NCI-H69 (cell line): ENCODE data around the gene CHST1.

ENCODE experiments used
- DNase-seq: peaks from one replicate; lab custom pipeline; 2025; lab: John Stamatoyannopoulos, UW

CHST1 gene

GRCh38 chr11:45659818-45660160, 5.6 kb downstream of the CHST1 start:
- DNase-seq = peak; percentile 47

DNA sequence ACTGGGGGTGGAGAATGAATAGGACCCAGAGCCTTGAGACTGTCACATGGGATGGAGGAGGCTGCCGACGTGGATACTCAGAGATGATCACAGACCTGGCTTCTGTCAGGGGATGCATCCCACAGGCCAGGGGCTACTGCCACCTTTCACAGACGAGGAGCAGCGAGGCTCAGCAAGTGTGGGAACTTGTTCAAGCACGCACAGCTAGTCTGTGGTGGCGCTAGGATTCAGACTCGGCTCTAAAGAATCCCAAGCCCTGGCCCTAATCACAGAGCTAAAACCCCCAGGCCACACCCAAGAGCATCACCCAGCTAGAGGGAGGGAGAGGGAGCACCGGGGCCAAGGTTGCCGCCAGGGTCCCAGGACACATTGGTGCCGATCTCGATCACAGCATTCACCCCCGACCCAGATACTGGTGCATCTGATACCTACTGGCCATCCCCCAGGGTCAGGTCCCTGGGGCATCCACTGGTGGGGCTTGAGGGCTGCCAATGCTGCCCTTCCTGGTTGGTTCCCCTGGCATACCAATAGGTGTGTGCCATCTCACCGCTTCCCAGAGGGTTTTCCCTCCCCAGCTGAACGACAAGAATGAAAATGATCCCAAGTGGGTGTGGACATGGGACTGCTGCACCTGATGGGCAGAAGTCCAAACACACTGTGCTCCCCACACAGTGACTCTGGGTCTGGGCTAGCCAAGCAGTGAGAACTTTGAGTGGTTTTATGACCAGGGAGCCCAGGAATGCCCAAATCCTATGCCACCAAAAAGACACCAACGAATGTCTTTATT, 6.2 kb downstream of the CHST1 start:
- no peak for DNase-seq

DNA sequence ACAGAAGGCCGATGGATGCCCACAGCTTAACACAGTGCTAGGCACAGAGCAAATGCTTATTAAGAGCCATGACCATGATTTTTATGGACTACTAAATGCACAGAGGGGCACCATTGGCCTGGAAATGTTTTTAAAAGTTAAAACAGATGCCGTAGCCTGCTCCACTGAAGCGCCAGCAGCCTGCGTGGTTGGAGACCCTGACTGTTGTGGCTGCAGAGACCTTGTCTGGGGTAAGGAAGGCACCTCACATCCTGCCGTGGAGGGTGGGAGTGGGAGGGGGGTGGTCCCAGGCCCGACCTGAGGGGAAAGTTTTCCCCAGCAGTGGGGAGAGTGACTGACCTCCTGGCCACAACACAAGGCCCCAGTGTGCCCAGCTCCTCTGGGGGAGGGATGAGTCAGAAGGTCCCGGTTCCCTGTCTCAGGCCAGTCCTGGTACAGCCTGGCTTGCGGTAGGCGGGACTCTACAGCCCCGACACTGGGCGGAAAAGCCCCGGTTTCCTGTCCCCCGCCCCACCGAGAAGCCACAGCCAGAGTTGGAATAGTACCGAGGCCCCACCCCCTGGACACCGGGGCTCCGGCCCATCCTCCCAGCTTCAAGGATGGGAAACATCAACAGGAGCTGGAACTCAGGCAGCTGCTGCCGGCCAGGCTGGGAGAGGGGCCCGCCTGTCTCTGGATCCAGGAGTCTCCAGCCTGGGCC, 7.0 kb downstream of the CHST1 start:
- no peak for DNase-seq

DNA sequence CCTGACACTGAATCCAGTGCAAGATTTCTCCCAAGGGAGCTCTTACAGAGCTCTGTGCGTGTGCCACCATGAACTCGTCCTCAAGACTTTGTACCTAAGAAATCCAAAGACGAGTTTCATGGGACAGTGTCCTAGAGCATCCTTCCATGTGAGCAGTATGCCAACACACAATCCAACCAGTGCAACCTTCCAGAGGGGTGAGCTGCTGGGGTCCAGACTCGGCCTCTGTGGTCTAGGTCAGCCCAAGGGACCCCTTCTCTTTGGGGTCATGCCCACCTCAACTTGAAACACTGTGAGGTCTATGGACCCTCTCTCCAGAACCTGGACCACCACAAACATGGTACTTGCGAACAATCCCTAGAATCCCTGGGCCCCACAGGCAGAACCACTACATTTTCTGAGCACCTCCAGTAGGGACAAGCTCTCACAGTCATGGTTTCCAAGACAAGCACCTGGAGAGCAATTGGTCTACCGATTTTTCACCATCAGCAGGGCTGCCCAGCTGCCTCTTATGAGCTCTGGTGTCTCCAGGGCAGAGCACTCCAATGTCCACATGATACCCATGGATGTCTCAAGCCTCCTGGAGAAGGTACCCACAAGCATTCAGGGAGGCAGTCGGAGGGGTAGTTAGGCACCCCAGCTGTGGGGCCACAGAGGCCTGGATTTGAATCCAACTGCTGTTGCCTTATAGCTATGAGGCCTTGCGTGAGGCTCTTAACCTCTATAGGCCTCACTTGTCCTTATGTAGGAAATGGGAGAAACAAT, 7.7 kb downstream of the CHST1 start:
- DNase-seq = no peak

DNA sequence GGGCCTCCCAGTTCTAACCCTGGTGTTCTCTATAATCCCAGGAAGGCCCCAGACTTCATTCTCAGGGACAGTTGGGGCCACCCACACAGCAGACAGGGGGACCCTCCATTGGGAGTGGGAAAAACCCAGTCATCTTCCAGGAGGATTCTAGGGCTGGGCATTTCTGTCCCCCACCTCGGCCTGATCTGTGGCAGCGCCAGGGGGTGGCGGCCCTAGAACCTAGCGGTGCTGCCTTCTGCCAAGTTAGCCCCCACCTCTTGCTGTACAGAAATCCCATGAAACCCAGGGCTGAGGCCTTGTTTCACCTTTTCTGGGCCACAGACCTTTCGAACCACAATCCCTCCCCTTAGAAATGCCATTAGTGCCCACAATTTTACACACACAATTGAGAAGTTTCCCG, 9.6 kb downstream of the CHST1 start:
- DNase-seq = peak; percentile 18

- DNase-seq = peak; percentile 87
These were observed 10.1 kb downstream of the CHST1 start for GRCh38 chr11:45655347-45655756.

GRCh38 chr11:45655012-45655283, 10.5 kb downstream of the CHST1 start:
- DNase-seq = no peak

- DNase-seq = peak; percentile 43
These were observed 11.0 kb downstream of the CHST1 start for GRCh38 chr11:45654231-45655011.

DNA sequence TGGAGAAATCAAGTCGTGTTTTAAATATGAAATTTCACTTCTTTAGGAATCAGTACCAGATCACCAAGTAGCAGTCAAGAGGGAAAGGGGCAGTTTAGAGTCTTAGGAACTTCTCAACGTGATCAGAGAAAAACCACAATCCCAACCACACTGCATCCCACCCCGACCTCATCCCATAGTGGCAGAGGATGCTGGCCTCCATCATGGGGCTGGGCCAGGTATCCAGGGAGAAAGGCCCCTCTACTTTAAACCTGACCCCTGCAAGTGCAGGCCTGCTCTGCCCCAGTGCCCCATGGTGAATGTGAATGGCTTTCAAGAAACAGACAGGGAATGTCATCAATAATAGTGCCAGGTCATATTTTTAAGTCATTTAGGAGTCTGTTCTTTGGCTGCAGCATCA, 12.1 kb downstream of the CHST1 start:
- no peak for DNase-seq

DNA sequence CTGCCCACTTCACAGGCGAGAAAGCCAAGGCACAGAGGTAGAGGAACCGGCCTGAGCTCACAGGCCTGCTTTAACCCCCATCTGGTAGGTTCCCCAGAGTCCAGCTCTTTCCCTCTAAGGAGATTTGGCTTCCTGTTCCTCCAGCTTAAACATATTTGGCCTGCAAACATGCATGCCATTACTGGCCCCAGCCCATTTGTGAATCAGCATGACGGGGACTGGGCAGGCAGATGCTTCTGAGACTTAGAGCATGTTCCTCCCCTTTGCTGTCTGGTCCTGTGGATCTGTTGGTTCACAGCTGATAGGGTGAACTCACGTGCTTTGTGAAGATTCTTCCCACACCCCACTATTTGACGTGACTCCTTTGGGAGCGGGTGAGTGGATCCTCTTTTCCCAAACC, 12.6 kb downstream of the CHST1 start:
- DNase-seq = no peak

GRCh38 chr11:45651841-45652749, 13.3 kb downstream of the CHST1 start:
- DNase-seq = no peak

- DNase-seq = no peak
These were observed 14.3 kb downstream of the CHST1 start for GRCh38 chr11:45651156-45651555.

- DNase-seq = no peak
These were observed 15.0 kb downstream of the CHST1 start for GRCh38 chr11:45650166-45651095.

DNA sequence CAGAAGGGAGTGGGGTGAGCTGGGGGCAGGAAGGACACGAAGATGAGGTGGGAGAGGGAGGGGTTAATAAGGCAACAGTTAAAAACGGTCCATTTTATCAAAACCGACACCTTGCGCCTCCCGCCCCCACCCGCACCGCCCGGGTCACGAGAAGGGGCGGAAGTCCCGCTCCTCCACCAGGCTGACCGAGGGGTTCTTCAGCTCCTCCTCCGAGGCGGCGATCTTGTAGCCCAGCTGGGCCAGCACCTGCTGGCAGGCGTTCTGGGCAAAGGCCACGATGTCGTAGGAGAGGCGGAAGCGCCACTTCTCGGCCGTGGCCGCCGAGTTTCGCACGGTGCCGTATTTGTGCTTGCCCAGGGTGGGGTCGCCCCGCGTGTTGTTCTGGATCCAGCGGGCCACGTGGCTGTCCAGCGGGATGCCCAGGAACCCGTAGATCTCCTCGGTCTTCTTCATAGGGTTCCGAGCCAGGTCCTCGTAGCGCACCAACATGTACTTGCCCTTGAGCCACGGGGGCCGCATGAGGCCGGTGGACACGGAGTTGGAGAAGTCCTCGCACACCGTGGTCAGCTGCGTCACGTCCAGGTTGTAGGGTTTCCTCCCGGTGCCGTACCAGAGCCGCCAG, 15.8 kb downstream of the CHST1 start:
- no peak for DNase-seq

DNA sequence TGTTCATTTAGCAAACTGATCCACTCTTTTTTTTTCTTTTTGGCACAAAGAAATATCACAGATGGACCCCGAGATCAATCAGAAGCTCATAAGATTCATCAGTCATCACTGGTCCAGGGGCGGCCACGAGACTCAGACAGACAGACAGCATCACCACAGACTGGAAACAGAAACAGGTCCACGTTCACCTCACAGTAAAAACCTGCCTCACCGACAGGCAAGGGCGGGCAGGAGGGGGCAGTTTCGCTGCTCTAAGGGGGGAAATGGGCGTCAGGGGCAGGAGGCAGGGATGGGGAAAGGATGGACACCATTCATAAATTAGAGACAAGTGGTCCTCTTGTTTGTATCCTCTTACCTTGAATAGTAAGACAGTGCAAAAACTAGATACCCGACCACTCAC, 16.5 kb downstream of the CHST1 start:
- DNase-seq = no peak

DNA sequence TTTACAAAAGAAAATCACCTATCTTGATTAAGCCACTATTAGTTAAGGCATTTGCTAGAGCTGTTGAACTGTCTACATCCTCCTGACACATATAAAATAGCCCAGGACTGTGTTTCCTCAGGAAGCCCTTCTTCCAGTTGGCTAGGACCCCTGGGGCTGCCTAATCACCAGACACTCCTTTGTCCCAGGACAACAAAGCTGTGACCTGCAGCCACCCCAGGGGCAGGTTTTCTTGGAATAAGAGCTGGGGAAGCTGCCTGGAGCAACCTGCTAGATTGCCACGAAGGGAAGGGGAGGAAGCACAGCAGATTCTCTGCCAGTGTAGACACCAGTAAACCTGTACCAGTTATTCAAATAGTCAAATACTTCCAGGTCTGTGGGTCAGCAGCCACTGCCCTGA, 17.6 kb downstream of the CHST1 start:
- peak; percentile 32 for DNase-seq

- DNase-seq = no peak
These were observed 18.1 kb downstream of the CHST1 start for GRCh38 chr11:45647329-45647728.

- peak; percentile 16 for DNase-seq
These were observed 19.0 kb downstream of the CHST1 start for GRCh38 chr11:45646275-45646927.
